Right lobe of liver (tissue), 6 donors: ENCODE data around the gene SLC9B2. TPM values are rescaled to one million over a fixed set of nuclear protein-coding genes. Genes with fewer than 3 reads are reported as not detected.

ENCODE experiments used
- ATAC-seq, 4 donors: fragments of 200-7000 bp; cut with Tn5 transposase; one replicate each; pipeline ENCODE4 v1.9.1; 2020; ENCODE audit warnings: mild to moderate bottlenecking in 4 of 4, moderate library complexity in 4 of 4
- DNase-seq, 3 donors: peaks; one replicate each; pipeline ENCODE4 v3.0.0-alpha.2; 2020
- H3K27ac ChIP-seq, 3 donors: fragments of 200-600 bp; one replicate each; pipeline ENCODE4 v1.8.0; 2022
- H3K27me3 ChIP-seq, 2 donors: fragments of 200-600 bp; one replicate each; pipeline ENCODE4 v1.8.0; 2022
- H3K36me3 ChIP-seq, 4 donors: fragments of 200-600 bp; sonication (generic) in 1 of 4; one replicate each; pipeline versions ENCODE4 v1.5.1 to v1.8.0; 2017 to 2022; ENCODE audit warnings: control low read depth in 1 of 4
- H3K4me1 ChIP-seq, 4 donors: fragments of 200-600 bp; sonication (generic) in 1 of 4; one replicate each; pipeline versions ENCODE4 v1.5.1 to v1.8.0; 2017 to 2022; ENCODE audit warnings: control low read depth in 1 of 4
- H3K4me3 ChIP-seq, 3 donors: fragments of 200-600 bp; one replicate each; pipeline ENCODE4 v1.8.0; 2022
- H3K9me3 ChIP-seq, 4 donors: fragments of 200-600 bp; sonication (generic) in 1 of 4; one replicate each; pipeline versions ENCODE4 v1.5.1 to v1.8.0; 2017 to 2022; ENCODE audit warnings: control low read depth in 1 of 4
- CTCF ChIP-seq, 4 donors: fragments of 200-600 bp in 3 of 4; fragments of 450-650 bp in 1 of 4; IDR thresholded peaks; one replicate each; pipeline versions ENCODE4 v1.5.1 to v1.8.0; 2016 to 2022; ENCODE audit warnings: antibody characterized with exemption in 4 of 4, mild to moderate bottlenecking in 2 of 4
- POLR2A ChIP-seq: fragments of 450-650 bp; IDR thresholded peaks from one replicate; pipeline ENCODE4 v1.6.1; 2017; ENCODE audit warnings: antibody characterized with exemption, mild to moderate bottlenecking
- WGBS: methylation state at CpG from one replicate; pipeline ENCODE4 v1.1.6; 2018; ENCODE audit warnings: low coverage, low lambda C conversion rate; ENCODE audit not compliant: insufficient coverage; ENCODE audit errors: missing lambda C conversion rate; 5-methylcytosine and 5-hydroxymethylcytosine counted together
- intact Hi-C, 2 donors: fragments of 100-400 bp; cut with DNase I; formaldehyde crosslinking; loops; one replicate each; pipeline versions ENCODE4 v1.11.2 to v1.14.1; 2022
- total RNA-seq, 6 experiments: library from RNA; depleted of rRNA in 2 of 6; stranded (reverse); fragments of >200 nt in 2 of 6; fragmentation: NEBNext Ultra II Directional in 3 of 6; extraction: Animal tissue kit (Norgen Biotek cat#: 25700) in 3 of 6; gene quantifications; one replicate each; pipeline versions ENCODE4 v1.1.0 to v1.2.4, GENCODE V29; 2016 to 2023
- donor health status: DM: no; HTN: yes; CAD: no.
- donor health status: DM: no; HTN: no; CAD: no.
- donor health status: DM: no; HTN: no; CAD: no.
- donor health status: DM: no; HTN: yes; CAD: no.
- donor health status: DM: no; HTN: yes; CAD: no.

The SLC9B2 gene
- total RNA-seq, 6 experiments from 2014 or later = 27.9 to 49.1 (median 40.2) TPM

GRCh38 chr4:103012551-103012950 is 64.0 kb downstream of the SLC9B2 start:
- intact Hi-C loops = no loop called here
- peaks cover 0 to 14% (median 3%) of the 10 kb centered on the region in 4 donors for H3K4me1 ChIP-seq
- no peaks in the 10 kb centered on the region for H3K9me3 ChIP-seq
- ATAC-seq (no peak), DNase-seq (no peak)
- no peaks in the 10 kb centered on the region for H3K27me3 ChIP-seq
- TF ChIP-seq CTCF (IDR thresholded peaks at IDR 0.05) (no peak), POLR2A (no peak)
- H3K27ac ChIP-seq = peak overlapping the region in 1 of 3 donors; percentile 38
- H3K4me3 ChIP-seq = no peak overlapping the region
- H3K36me3 ChIP-seq = no peaks in the 10 kb centered on the region

GRCh38 chr4:103012060-103012459 is 64.5 kb downstream of the SLC9B2 start:
- intact Hi-C loops = no loop called here
- ATAC-seq = peak in 3 of 4 donors; percentile 46 to 66 (median 53)
- no peaks in the 10 kb centered on the region for H3K9me3 ChIP-seq
- H3K27ac ChIP-seq = peak overlapping the region in 1 of 3 donors; percentile 38
- no peak for DNase-seq
- 67% methylated on average over 1 of the region's 1 CpG for WGBS
- H3K36me3 ChIP-seq = no peaks in the 10 kb centered on the region
- no peak for TF ChIP-seq POLR2A
- TF ChIP-seq CTCF (IDR thresholded peaks at IDR 0.05) = no peak
- H3K4me1 ChIP-seq = peaks cover 0 to 14% (median 3%) of the 10 kb centered on the region in 4 donors
- no peak overlapping the region for H3K4me3 ChIP-seq
- no peaks in the 10 kb centered on the region for H3K27me3 ChIP-seq

GRCh38 chr4:103011378-103012025 is 65.1 kb downstream of the SLC9B2 start:
- intact Hi-C loops = no loop called here

GRCh38 chr4:103010804-103011203 is 65.8 kb downstream of the SLC9B2 start:
- 55% methylated on average over 1 of the region's 1 CpG for WGBS
- no peak for ATAC-seq

More at GRCh38 chr4:103011378-103012025, 65.1 kb downstream of the SLC9B2 start:
- H3K27ac ChIP-seq = no peak overlapping the region
- peaks cover 0 to 14% (median 3%) of the 10 kb centered on the region in 4 donors for H3K4me1 ChIP-seq
- TF ChIP-seq POLR2A (no peak), CTCF (IDR thresholded peaks at IDR 0.05) (no peak)
- H3K27me3 ChIP-seq = no peaks in the 10 kb centered on the region
- no peaks in the 10 kb centered on the region for H3K36me3 ChIP-seq
- no peak for DNase-seq
- no peaks in the 10 kb centered on the region for H3K9me3 ChIP-seq
- peak; percentile 21 to 42 (median 28) for ATAC-seq
- H3K4me3 ChIP-seq = no peak overlapping the region
- 60% methylated on average over 1 of the region's 4 CpGs for WGBS

More at GRCh38 chr4:103010804-103011203, 65.8 kb downstream of the SLC9B2 start:
- DNase-seq = no peak
- Histone ChIP-seq H3K27me3 (no peaks in the 10 kb centered on the region), H3K27ac (no peak overlapping the region), H3K4me3 (no peak overlapping the region), H3K9me3 (no peaks in the 10 kb centered on the region), H3K4me1 (peaks cover 0 to 14% (median 3%) of the 10 kb centered on the region in 4 donors), H3K36me3 (no peaks in the 10 kb centered on the region)
- intact Hi-C loops = no loop called here
- TF ChIP-seq POLR2A (no peak), CTCF (IDR thresholded peaks at IDR 0.05) (no peak)
